Subcutaneous adipose tissue (tissue), 4 donors: ENCODE measurements around the gene CELF3. TPM values are rescaled to one million over a fixed set of nuclear protein-coding genes. Genes with fewer than 3 reads are reported as not detected.

Experiments
- CTCF ChIP-seq: fragments of 450-650 bp; IDR thresholded peaks from one replicate; pipeline ENCODE4 v1.5.1; 2016; ENCODE audit warnings: low read depth, mild to moderate bottlenecking, control low read depth, antibody characterized with exemption, moderate library complexity
- total RNA-seq, 4 donors: library from RNA; depleted of rRNA; stranded (reverse); fragments of >200 nt; gene quantifications; one replicate each; pipeline ENCODE4 v1.1.0, GENCODE V29; 2016

CELF3 gene
- total RNA-seq, 4 donors from 2014 or later, result not detected

- no peak for TF ChIP-seq CTCF
Observed at GRCh38 chr1:151692226-151692625, 24.4 kb downstream of the CELF3 start.

- TF ChIP-seq CTCF, result no peak
Observed at GRCh38 chr1:151689494-151689893, 27.1 kb downstream of the CELF3 start.

- TF ChIP-seq CTCF, result no peak
Observed at GRCh38 chr1:151686561-151686960, 30.0 kb downstream of the CELF3 start.

GRCh38 chr1:151684128-151684527 is 32.5 kb downstream of the CELF3 start:
- no peak for TF ChIP-seq CTCF

GRCh38 chr1:151681923-151682322 is 34.7 kb downstream of the CELF3 start:
- no peak for TF ChIP-seq CTCF

GRCh38 chr1:151680826-151681225 is 35.8 kb downstream of the CELF3 start:
- TF ChIP-seq CTCF, result no peak

GRCh38 chr1:151680391-151680790 is 36.2 kb downstream of the CELF3 start:
- no peak for TF ChIP-seq CTCF
